GM18498 (cell line): ENCODE results near the gene GNAT3.

Experiments used
- ATAC-seq: cut with Tn5 transposase; IDR thresholded peaks from one replicate; pipeline ENCODE4 v1.9.1; 2021; ENCODE audit warnings: mild to moderate bottlenecking, moderate library complexity; ENCODE audit not compliant: unreplicated experiment

GNAT3 gene

GRCh38 chr7:80505900-80506500 is 5.9 kb downstream of the GNAT3 start:
- ATAC-seq: no peak

GRCh38 chr7:80500325-80500724 is 11.5 kb downstream of the GNAT3 start:
- ATAC-seq: no peak

- ATAC-seq: no peak
Observed at GRCh38 chr7:80499350-80499953, 12.4 kb downstream of the GNAT3 start.

GRCh38 chr7:80498481-80499349 is 13.1 kb downstream of the GNAT3 start:
- no peak for ATAC-seq

- no peak for ATAC-seq
Observed at GRCh38 chr7:80496586-80496985, 15.3 kb downstream of the GNAT3 start.

GRCh38 chr7:80493121-80493849 is 18.6 kb downstream of the GNAT3 start:
- ATAC-seq: no peak

- ATAC-seq: no peak
Observed at GRCh38 chr7:80491462-80491861, 20.4 kb downstream of the GNAT3 start.

GRCh38 chr7:80488851-80489370 is 23.0 kb downstream of the GNAT3 start:
- no peak for ATAC-seq

- no peak for ATAC-seq
Observed at GRCh38 chr7:80488406-80488805, 23.5 kb downstream of the GNAT3 start.

GRCh38 chr7:80485721-80486120 is 26.1 kb downstream of the GNAT3 start:
- ATAC-seq: no peak

- no peak for ATAC-seq
Observed at GRCh38 chr7:80482950-80483349, 28.9 kb downstream of the GNAT3 start.

- no peak for ATAC-seq
Observed at GRCh38 chr7:80481196-80481884, 30.5 kb downstream of the GNAT3 start.

GRCh38 chr7:80480566-80480965 is 31.3 kb downstream of the GNAT3 start:
- ATAC-seq: no peak

- ATAC-seq: no peak
Observed at GRCh38 chr7:80478683-80479082, 33.2 kb downstream of the GNAT3 start.

GRCh38 chr7:80476035-80476434 is 35.8 kb downstream of the GNAT3 start:
- no peak for ATAC-seq

GRCh38 chr7:80475383-80475782 is 36.5 kb downstream of the GNAT3 start:
- no peak for ATAC-seq

GRCh38 chr7:80473751-80474150 is 38.1 kb downstream of the GNAT3 start:
- no peak for ATAC-seq

- no peak for ATAC-seq
Observed at GRCh38 chr7:80472491-80473200, 39.2 kb downstream of the GNAT3 start.

GRCh38 chr7:80468931-80469714 is 42.7 kb downstream of the GNAT3 start:
- ATAC-seq: no peak
